ENCODE results near the gene PDCD1LG2. TPM values are rescaled to one million over a fixed set of nuclear protein-coding genes. Genes with fewer than 3 reads are reported as not detected.

PDCD1LG2 gene
- total and polyA plus RNA-seq, 2 of the 8 experiments (the other 6 are each of a cell fraction or from before 2014, with no cell fraction given), result not detected

DNA sequence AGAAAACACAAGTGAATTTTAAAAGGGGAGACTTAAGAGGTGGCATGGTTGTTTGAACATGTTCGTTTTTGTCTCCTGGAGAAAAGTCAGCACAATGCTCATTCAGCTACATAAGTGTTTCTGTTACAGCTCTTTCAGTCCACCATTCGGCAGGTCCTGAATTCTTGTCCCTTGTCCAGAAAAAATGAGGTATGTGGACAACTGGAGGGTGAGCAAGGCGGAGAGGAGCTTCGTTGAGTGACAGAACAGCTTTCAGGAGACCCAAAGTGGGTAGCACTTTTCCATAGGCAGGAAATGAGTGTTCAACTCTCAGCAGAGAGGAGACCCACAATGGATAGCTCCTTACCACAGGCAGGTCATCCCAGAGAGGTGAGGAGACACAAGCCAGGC, 4.9 kb downstream of the PDCD1LG2 start:
- Histone ChIP-seq H3K4me3 (ENCODE audit: extremely low read depth in 1 of 4, insufficient read depth in 2 of 4, low read depth in 3 of 4, low read length in 4 of 4) (no peak overlapping the region), H3K27ac (ENCODE audit: low read depth, low read length) (no peak overlapping the region), H3K23ac (ENCODE audit: insufficient read length) (no peak overlapping the region), H3K9me3 (ENCODE audit: insufficient read depth in 2 of 2, low read depth in 1 of 2, low read length in 1 of 2) (no peaks in the 10 kb centered on the region), H2BK12ac (ENCODE audit: low read depth, low read length) (no peak overlapping the region), H2BK15ac (ENCODE audit: low read length) (no peak overlapping the region), H3K9ac (replicated peaks in 1 of 4; ENCODE audit: extremely low read depth in 1 of 4, low read depth in 3 of 4, low read length in 3 of 4) (no peak overlapping the region), H3K4ac (replicated peaks; ENCODE audit: insufficient read length, low read depth, low read length) (no peak overlapping the region), H4K5ac (ENCODE audit: insufficient read length, low read depth, low read length) (no peak overlapping the region), H3K14ac (ENCODE audit: insufficient read length) (no peak overlapping the region), H3K4me2 (ENCODE audit: insufficient read depth in 1 of 2, low read depth in 2 of 2, low read length in 2 of 2) (no peak overlapping the region), H4K20me1 (replicated peaks in 1 of 2; ENCODE audit: control insufficient read depth in 1 of 2, insufficient read depth in 2 of 2, low read length in 2 of 2) (no peaks in the 10 kb centered on the region), H2BK120ac (replicated peaks; ENCODE audit: low read depth, low read length) (no peak overlapping the region), H2AFZ (ENCODE audit: low read length) (no peak overlapping the region), H3K4me1 (replicated peaks in 1 of 4; ENCODE audit: control insufficient read depth in 3 of 4, insufficient read depth in 4 of 4, low read length in 3 of 4) (peaks cover 3 to 11% (median 6%) of the 10 kb centered on the region in 4 experiments; a peak in 5 of 7 replicates), H4K8ac (ENCODE audit: extremely low read depth, insufficient read depth, low read length) (no peak overlapping the region), H3K18ac (ENCODE audit: extremely low read depth, low read length) (no peak overlapping the region), H2BK5ac (ENCODE audit: low read depth, low read length) (no peak overlapping the region), H2AK5ac (ENCODE audit: low read depth, low read length) (no peak overlapping the region), H3K27me3 (replicated peaks in 1 of 4; ENCODE audit: control insufficient read depth in 3 of 4, extremely low read depth in 1 of 4, insufficient read depth in 3 of 4, low read length in 3 of 4) (no peaks in the 10 kb centered on the region), H4K91ac (replicated peaks; ENCODE audit: insufficient read length, low read length) (no peak overlapping the region), H3K36me3 (ENCODE audit: control insufficient read depth in 2 of 4, insufficient read depth in 4 of 4, low read length in 3 of 4) (no peaks in the 10 kb centered on the region), H3K79me1 (ENCODE audit: low read depth, low read length) (no peaks in the 10 kb centered on the region), H3K79me2 (ENCODE audit: control insufficient read depth in 1 of 2, insufficient read depth in 2 of 2, low read length in 2 of 2) (no peaks in the 10 kb centered on the region), H3K23me2 (ENCODE audit: low read depth, low read length) (no peaks in the 10 kb centered on the region), H2BK20ac (ENCODE audit: low read length) (no peak overlapping the region), H3K56ac (replicated peaks; ENCODE audit: insufficient read length, low read depth, low read length) (no peak overlapping the region)
- WGBS, 2 experiments (ENCODE audit: extremely low coverage in 1 of 2, insufficient coverage in 1 of 2, insufficient read length in 1 of 2, insufficient replicate concordance in 2 of 2, low coverage in 1 of 2, low lambda C conversion rate in 2 of 2, missing lambda C conversion rate in 1 of 2), result 76% methylated on average over 4 of the region's 4 CpGs; no CpG with 5 or more reads in 1 of the 2 experiments
- no peak for FAIRE-seq
- ChIA-PET POLR2A (ENCODE audit: partially characterized antibody) (no interaction called here), CTCF (ENCODE audit: partially characterized antibody) (no interaction called here)
- no peak for DNase-seq (ENCODE audit: low read depth in 1 of 2, low spot score in 2 of 2)
- TF ChIP-seq ZNF274 (IDR thresholded peaks at IDR 0.05; ENCODE audit: borderline replicate concordance, extremely low read depth, low read length) (no peak), TAF1 (IDR thresholded peaks at IDR 0.05; ENCODE audit: low read depth, low read length) (no peak), HDAC2 (IDR thresholded peaks at IDR 0.05; ENCODE audit: borderline replicate concordance in 1 of 2, low read depth in 2 of 2, low read length in 2 of 2) (no peak), SUZ12 (IDR thresholded peaks at IDR 0.05; ENCODE audit: low read length) (no peak), KDM1A (IDR thresholded peaks at IDR 0.05; ENCODE audit: borderline replicate concordance, low read length) (no peak), PHF8 (conservative IDR thresholded peaks at IDR 0.05; ENCODE audit: low read depth, low read length) (no peak), GABPA (IDR thresholded peaks at IDR 0.05; ENCODE audit: borderline replicate concordance, insufficient read depth, low read length) (no peak), CBX8 (IDR thresholded peaks at IDR 0.05; ENCODE audit: borderline replicate concordance, low read depth, low read length) (no peak), TAF7 (optimal IDR thresholded peaks at IDR 0.05; ENCODE audit: borderline replicate concordance, low read depth, low read length) (no peak)
- TF ChIP-seq, protein P1, sequence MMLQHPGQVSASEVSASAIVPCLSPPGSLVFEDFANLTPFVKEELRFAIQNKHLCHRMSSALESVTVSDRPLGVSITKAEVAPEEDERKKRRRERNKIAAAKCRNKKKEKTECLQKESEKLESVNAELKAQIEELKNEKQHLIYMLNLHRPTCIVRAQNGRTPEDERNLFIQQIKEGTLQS (IDR thresholded peaks at IDR 0.05; ENCODE audit: insufficient read depth, low read depth, low read length), result no peak
- TF ChIP-seq, protein P2, sequence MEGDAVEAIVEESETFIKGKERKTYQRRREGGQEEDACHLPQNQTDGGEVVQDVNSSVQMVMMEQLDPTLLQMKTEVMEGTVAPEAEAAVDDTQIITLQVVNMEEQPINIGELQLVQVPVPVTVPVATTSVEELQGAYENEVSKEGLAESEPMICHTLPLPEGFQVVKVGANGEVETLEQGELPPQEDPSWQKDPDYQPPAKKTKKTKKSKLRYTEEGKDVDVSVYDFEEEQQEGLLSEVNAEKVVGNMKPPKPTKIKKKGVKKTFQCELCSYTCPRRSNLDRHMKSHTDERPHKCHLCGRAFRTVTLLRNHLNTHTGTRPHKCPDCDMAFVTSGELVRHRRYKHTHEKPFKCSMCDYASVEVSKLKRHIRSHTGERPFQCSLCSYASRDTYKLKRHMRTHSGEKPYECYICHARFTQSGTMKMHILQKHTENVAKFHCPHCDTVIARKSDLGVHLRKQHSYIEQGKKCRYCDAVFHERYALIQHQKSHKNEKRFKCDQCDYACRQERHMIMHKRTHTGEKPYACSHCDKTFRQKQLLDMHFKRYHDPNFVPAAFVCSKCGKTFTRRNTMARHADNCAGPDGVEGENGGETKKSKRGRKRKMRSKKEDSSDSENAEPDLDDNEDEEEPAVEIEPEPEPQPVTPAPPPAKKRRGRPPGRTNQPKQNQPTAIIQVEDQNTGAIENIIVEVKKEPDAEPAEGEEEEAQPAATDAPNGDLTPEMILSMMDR (IDR thresholded peaks at IDR 0.05; ENCODE audit: control extremely low read depth in 1 of 3, insufficient read depth in 1 of 3, low read depth in 1 of 3, low read length in 3 of 3), result no peak
